H9 (cell line): ENCODE data around the gene SETD9. TPM values are rescaled to one million over a fixed set of nuclear protein-coding genes. Genes with fewer than 3 reads are reported as not detected.

Source experiments
- DNase-seq: peaks from one replicate; pipeline ENCODE4 v3.0.0-alpha.2; 2017
- H2AFZ ChIP-seq: one replicate; pipeline ENCODE4 v1.6.1; 2013; ENCODE audit warnings: mild to moderate bottlenecking, low read length, control low read depth, moderate library complexity
- H2AK5ac ChIP-seq: 2 replicates; pipeline ENCODE4 v1.6.1; 2013; ENCODE audit warnings: low read length, control low read depth, mixed read lengths; ENCODE audit not compliant: insufficient read length
- H2BK120ac ChIP-seq: one replicate; pipeline ENCODE4 v1.6.1; 2013; ENCODE audit warnings: low read depth, mild to moderate bottlenecking, low read length, control low read depth, inconsistent platforms; ENCODE audit not compliant: poor library complexity, severe bottlenecking
- H2BK12ac ChIP-seq: 2 replicates; pipeline ENCODE4 v1.6.1; 2013; ENCODE audit warnings: low read length, control low read depth, mixed read lengths, low read depth; ENCODE audit not compliant: insufficient read length
- H2BK15ac ChIP-seq: 2 replicates; pipeline ENCODE4 v1.6.1; 2013; ENCODE audit warnings: low read depth, low read length, control low read depth
- H2BK20ac ChIP-seq: one replicate; pipeline ENCODE4 v1.6.1; 2013; ENCODE audit warnings: low read depth, mild to moderate bottlenecking, low read length, control low read depth, inconsistent platforms; ENCODE audit not compliant: poor library complexity, severe bottlenecking
- H2BK5ac ChIP-seq: 2 replicates; pipeline ENCODE4 v1.6.1; 2013; ENCODE audit warnings: low read length, control low read depth, mixed read lengths; ENCODE audit not compliant: insufficient read length
- H3K14ac ChIP-seq: 2 replicates; pipeline ENCODE4 v1.6.1; 2013; ENCODE audit warnings: low read length, control low read depth; ENCODE audit not compliant: insufficient read depth
- H3K18ac ChIP-seq: 2 replicates; pipeline ENCODE4 v1.6.1; 2013; ENCODE audit warnings: low read depth, mild to moderate bottlenecking, mixed read lengths, low read length, control low read depth; ENCODE audit not compliant: insufficient read length
- H3K23ac ChIP-seq: 2 replicates; pipeline ENCODE4 v1.6.1; 2013; ENCODE audit warnings: low read length, control low read depth, mixed read lengths, low read depth; ENCODE audit not compliant: insufficient read length
- H3K23me2 ChIP-seq: 2 replicates; pipeline ENCODE4 v1.6.1; 2013; ENCODE audit warnings: low read depth, mild to moderate bottlenecking, mixed read lengths, low read length, control low read depth; ENCODE audit not compliant: insufficient read length, poor library complexity, severe bottlenecking
- H3K27ac ChIP-seq: 2 replicates; pipeline ENCODE4 v1.5.1; 2013; ENCODE audit warnings: low read length, control low read depth, mixed read lengths, low read depth; ENCODE audit not compliant: insufficient read length
- H3K27me3 ChIP-seq: 2 replicates; pipeline ENCODE4 v1.6.1; 2013; ENCODE audit warnings: low read length, control low read depth, inconsistent platforms; ENCODE audit not compliant: insufficient read depth
- H3K4ac ChIP-seq: 2 replicates; pipeline ENCODE4 v1.6.1; 2013; ENCODE audit warnings: low read depth, mild to moderate bottlenecking, control low read depth, inconsistent platforms, low read length, moderate library complexity
- H3K4me1 ChIP-seq: 2 replicates; pipeline ENCODE4 v1.6.1; 2013; ENCODE audit warnings: low read length, control low read depth, inconsistent platforms; ENCODE audit not compliant: insufficient read depth
- H3K4me2 ChIP-seq: 2 replicates; pipeline ENCODE4 v1.6.1; 2013; ENCODE audit warnings: low read length, control low read depth, mixed read lengths; ENCODE audit not compliant: insufficient read length, insufficient read depth
- H3K56ac ChIP-seq: 2 replicates; pipeline ENCODE4 v1.6.1; 2013; ENCODE audit warnings: low read depth, mild to moderate bottlenecking, mixed read lengths, low read length, control low read depth; ENCODE audit not compliant: insufficient read length
- H3K79me1 ChIP-seq: 2 replicates; pipeline ENCODE4 v1.6.1; 2013; ENCODE audit warnings: low read depth, mild to moderate bottlenecking, moderate library complexity, low read length, control low read depth, inconsistent platforms; ENCODE audit not compliant: insufficient read depth, poor library complexity, severe bottlenecking
- H3K79me2 ChIP-seq: 2 replicates; pipeline ENCODE4 v1.6.1; 2013; ENCODE audit warnings: low read length, control low read depth, inconsistent platforms; ENCODE audit not compliant: insufficient read depth
- H3K9ac ChIP-seq: 2 replicates; pipeline ENCODE4 v1.6.1; 2013; ENCODE audit warnings: low read length, control low read depth, mixed read lengths; ENCODE audit not compliant: insufficient read length; ENCODE audit errors: extremely low read depth
- H3K9me3 ChIP-seq: one replicate; pipeline ENCODE4 v1.6.1; 2013; ENCODE audit warnings: low read depth, low read length, inconsistent platforms; ENCODE audit not compliant: control insufficient read depth
- H3T11ph ChIP-seq: one replicate; pipeline ENCODE4 v1.6.1; 2013; ENCODE audit warnings: mild to moderate bottlenecking, low read length, control low read depth, inconsistent platforms
- H4K20me1 ChIP-seq: one replicate; pipeline ENCODE4 v1.6.1; 2013; ENCODE audit not compliant: control insufficient read depth, insufficient read length, insufficient read depth
- H4K5ac ChIP-seq: 2 replicates; pipeline ENCODE4 v1.6.1; 2013; ENCODE audit warnings: low read depth, mild to moderate bottlenecking, mixed read lengths, low read length, control low read depth; ENCODE audit not compliant: insufficient read length
- H4K8ac ChIP-seq: replicated peaks from 2 replicates; pipeline ENCODE4 v1.6.1; 2013; ENCODE audit warnings: low read length, control low read depth, mixed read lengths, low read depth; ENCODE audit not compliant: insufficient read length
- H4K91ac ChIP-seq: 2 replicates; pipeline ENCODE4 v1.6.1; 2013; ENCODE audit warnings: low read depth, mild to moderate bottlenecking, moderate library complexity, mixed read lengths, low read length, control low read depth; ENCODE audit not compliant: insufficient read length
- H3K27ac Mint-ChIP-seq, 3 experiments: 2 replicates in 2 of 3; 3 replicates in 1 of 3; pipeline ENCODE4 v1.8.0; 2020 to 2021; ENCODE audit warnings: mixed read lengths in 3 of 3, mild to moderate bottlenecking in 1 of 3, moderate library complexity in 1 of 3
- H3K27me3 Mint-ChIP-seq: 2 replicates; pipeline ENCODE4 v1.8.0; 2021; ENCODE audit warnings: low read depth, mild to moderate bottlenecking, moderate library complexity, mixed read lengths
- H3K36me3 Mint-ChIP-seq, 3 experiments: 2 replicates in 2 of 3; 3 replicates in 1 of 3; pipeline ENCODE4 v1.8.0; 2020 to 2021; ENCODE audit warnings: low read depth in 3 of 3, mixed read lengths in 3 of 3; ENCODE audit not compliant: insufficient read depth in 1 of 3
- H3K4me1 Mint-ChIP-seq, 2 experiments: 2 replicates each; pipeline ENCODE4 v1.8.0; 2020; ENCODE audit warnings: mixed read lengths in 2 of 2
- H3K4me3 Mint-ChIP-seq, 2 experiments: 2 replicates in 1 of 2; 3 replicates in 1 of 2; pipeline ENCODE4 v1.8.0; 2020 to 2021; ENCODE audit warnings: mild to moderate bottlenecking in 2 of 2, mixed read lengths in 2 of 2, moderate library complexity in 1 of 2
- H3K9me3 Mint-ChIP-seq, 2 experiments: 2 replicates in 1 of 2; 3 replicates in 1 of 2; pipeline ENCODE4 v1.8.0; 2020; ENCODE audit warnings: mild to moderate bottlenecking in 2 of 2, mixed read lengths in 2 of 2, moderate library complexity in 1 of 2
- CTCF ChIP-seq: fragments of 200-600 bp; sonication (generic); conservative IDR thresholded peaks from 3 replicates; pipeline ENCODE4 v1.8.0; 2021; ENCODE audit warnings: antibody characterized with exemption, mild to moderate bottlenecking
- WGBS: extraction: QIAGEN DNeasy Blood & Tissue Kit; methylation state at CpG from one replicate; pipeline ENCODE4 v1.1.7; 2013; ENCODE audit warnings: missing lambda C conversion rate, low lambda C conversion rate, mixed read lengths; ENCODE audit not compliant: insufficient read length; ENCODE audit errors: extremely low coverage; 5-methylcytosine and 5-hydroxymethylcytosine counted together
- total RNA-seq: library from RNA; stranded (reverse); gene quantifications from 2 replicates; pipeline ENCODE4 v1.2.1, GENCODE V29; 2021

SETD9 gene
- total RNA-seq, 1 experiment from 2014 or later = 15.7 TPM

GRCh38 chr5:56900395-56900794, 9.0 kb upstream of the SETD9 start:
- H2BK20ac ChIP-seq = no peak overlapping the region
- H3K9me3 ChIP-seq = no peaks in the 10 kb centered on the region
- no peaks in the 10 kb centered on the region for H3K79me2 ChIP-seq
- H3K27me3 Mint-ChIP-seq = peaks cover 1% of the 10 kb centered on the region; the same call in 1 of the 2 replicates
- H3K14ac ChIP-seq = no peak overlapping the region
- no peak overlapping the region for H3T11ph ChIP-seq
- H4K8ac ChIP-seq = no peak overlapping the region
- H3K56ac ChIP-seq = no peak overlapping the region
- no peak overlapping the region for H3K27ac ChIP-seq
- no peak overlapping the region for H3K4me2 ChIP-seq
- no peak overlapping the region for H2BK120ac ChIP-seq
- H3K4me3 Mint-ChIP-seq = no peak overlapping the region
- no CpG with 5 or more reads among the region's 4 CpGs for WGBS
- no peaks in the 10 kb centered on the region for H3K4me1 ChIP-seq
- H3K23ac ChIP-seq = no peak overlapping the region
- no peak overlapping the region for H2BK15ac ChIP-seq
- no peak overlapping the region for H2BK5ac ChIP-seq
- no peak overlapping the region for H3K9ac ChIP-seq
- H4K91ac ChIP-seq = no peak overlapping the region
- H3K79me1 ChIP-seq = no peaks in the 10 kb centered on the region
- H4K5ac ChIP-seq = no peak overlapping the region
- H3K4me1 Mint-ChIP-seq = no peaks in the 10 kb centered on the region
- no peak overlapping the region for H3K4ac ChIP-seq
- no peaks in the 10 kb centered on the region for H3K36me3 Mint-ChIP-seq
- H2AK5ac ChIP-seq = no peak overlapping the region
- no peak overlapping the region for H3K18ac ChIP-seq
- H3K27me3 ChIP-seq = no peaks in the 10 kb centered on the region
- H3K23me2 ChIP-seq = no peaks in the 10 kb centered on the region
- no peak for DNase-seq
- peaks cover 0 to 3% of the 10 kb centered on the region in 2 experiments; a peak in 2 of 5 replicates for H3K9me3 Mint-ChIP-seq
- H4K20me1 ChIP-seq = no peaks in the 10 kb centered on the region
- H3K27ac Mint-ChIP-seq = no peak overlapping the region
- TF ChIP-seq CTCF = no peak
- H2AFZ ChIP-seq = no peak overlapping the region
- no peak overlapping the region for H2BK12ac ChIP-seq
